OCI-LY7 (cell line): ENCODE data around the gene C1GALT1. TPM values are rescaled to one million over a fixed set of nuclear protein-coding genes. Genes with fewer than 3 reads are reported as not detected.

Source experiments
- BruUV-seq: library from RNA; stranded (reverse); fragments of 400-500 nt; replicated peaks from 2 replicates; lab custom pipeline; 2021; lab: Mats Ljungman, UMichigan
- CTCF ChIA-PET: fragments of 300-600 bp; sonication (Branson Sonifier 250); formaldehyde crosslinking; loops from one replicate; lab custom pipeline; 2022; ENCODE audit warnings: antibody characterized with exemption; ENCODE audit not compliant: unreplicated experiment; lab: Charles Lee
- POLR2A ChIA-PET: fragments of 300-600 bp; sonication (Branson Sonifier 250); formaldehyde crosslinking; loops from one replicate; lab custom pipeline; 2022; ENCODE audit warnings: antibody characterized with exemption; lab: Charles Lee
- DNase-seq: peaks from one replicate; pipeline ENCODE4 v3.0.0-alpha.2; 2015; ENCODE audit warnings: low spot score
- H2AFZ ChIP-seq: fragments of 200-600 bp; sonication (generic), shearing (Covaris generic); 2 replicates; pipeline ENCODE4 v1.6.1; 2014; ENCODE audit warnings: mild to moderate bottlenecking, antibody characterized with exemption, low read length, moderate library complexity
- H3K27ac ChIP-seq: fragments of 200-600 bp; sonication (generic); 2 replicates; pipeline ENCODE4 v1.5.1; 2014; ENCODE audit warnings: mixed run types, low read depth, mild to moderate bottlenecking, moderate library complexity, low read length, inconsistent platforms; ENCODE audit not compliant: poor library complexity, severe bottlenecking
- H3K36me3 ChIP-seq: fragments of 200-600 bp; sonication (generic); 2 replicates; pipeline ENCODE4 v1.6.1; 2014; ENCODE audit warnings: mild to moderate bottlenecking, antibody characterized with exemption, low read length, moderate library complexity, mixed read lengths; ENCODE audit not compliant: insufficient read depth
- H3K4me1 ChIP-seq: fragments of 200-600 bp; sonication (generic); 2 replicates; pipeline ENCODE4 v1.5.1; 2014; ENCODE audit warnings: mild to moderate bottlenecking, low read length; ENCODE audit not compliant: insufficient read depth, poor library complexity, severe bottlenecking
- H3K4me2 ChIP-seq: fragments of 200-600 bp; sonication (generic); 2 replicates; pipeline ENCODE4 v1.6.1; 2014; ENCODE audit warnings: mild to moderate bottlenecking, low read length
- H3K4me3 ChIP-seq: fragments of 200-600 bp; sonication (generic); 2 replicates; pipeline ENCODE4 v1.5.1; 2014; ENCODE audit warnings: mild to moderate bottlenecking, low read depth, low read length; ENCODE audit not compliant: poor library complexity, severe bottlenecking
- H3K79me2 ChIP-seq: fragments of 200-600 bp; sonication (generic); 2 replicates; pipeline ENCODE4 v1.6.1; 2016; ENCODE audit warnings: low read depth, mild to moderate bottlenecking, low read length, moderate library complexity, mixed read lengths; ENCODE audit not compliant: insufficient read depth
- H3K9me2 ChIP-seq: fragments of 200-600 bp; sonication (generic); 2 replicates; pipeline ENCODE4 v1.6.1; 2016; ENCODE audit warnings: mild to moderate bottlenecking, low read length, mixed read lengths; ENCODE audit not compliant: insufficient read depth
- H3K9me3 ChIP-seq: fragments of 200-600 bp; sonication (generic); 2 replicates; pipeline ENCODE4 v1.6.1; 2014; ENCODE audit warnings: mild to moderate bottlenecking, mixed run types, low read length, mixed read lengths
- H4K20me1 ChIP-seq: fragments of 200-600 bp; sonication (generic); 2 replicates; pipeline ENCODE4 v1.6.1; 2014; ENCODE audit warnings: mild to moderate bottlenecking, antibody characterized with exemption, low read length, moderate library complexity, mixed read lengths; ENCODE audit not compliant: insufficient read depth
- EZH2phosphoT487 ChIP-seq: fragments of 200-600 bp; sonication (generic); IDR thresholded peaks from 2 replicates; pipeline ENCODE4 v1.6.1; 2018; ENCODE audit warnings: low read depth, borderline replicate concordance, mild to moderate bottlenecking, mixed run types, antibody characterized with exemption, low read length, moderate library complexity, mixed read lengths
- intact Hi-C: fragments of 100-400 bp; cut with micrococcal nuclease; formaldehyde crosslinking; loops from one replicate; pipeline ENCODE4 v1.10.0; 2022; ENCODE audit not compliant: unreplicated experiment
- total RNA-seq, 2 experiments: library from RNA; depleted of rRNA in 1 of 2; stranded (reverse); fragments of >200 nt in 1 of 2; shearing (Covaris generic) in 1 of 2; gene quantifications; 2 replicates each; pipeline ENCODE4 v1.2.3, GENCODE V29; 2014 to 2022
- TF ChIP-seq, protein P1 (sequence below): fragments of 200-600 bp; sonication (generic); conservative IDR thresholded peaks from 2 replicates; pipeline ENCODE4 v1.5.1; 2014; ENCODE audit warnings: mild to moderate bottlenecking, antibody characterized with exemption, low read length, moderate library complexity, mixed read lengths

C1GALT1 gene
- total RNA-seq, 2 experiments from 2014 or later = 18.9 to 31.6 TPM

DNA sequence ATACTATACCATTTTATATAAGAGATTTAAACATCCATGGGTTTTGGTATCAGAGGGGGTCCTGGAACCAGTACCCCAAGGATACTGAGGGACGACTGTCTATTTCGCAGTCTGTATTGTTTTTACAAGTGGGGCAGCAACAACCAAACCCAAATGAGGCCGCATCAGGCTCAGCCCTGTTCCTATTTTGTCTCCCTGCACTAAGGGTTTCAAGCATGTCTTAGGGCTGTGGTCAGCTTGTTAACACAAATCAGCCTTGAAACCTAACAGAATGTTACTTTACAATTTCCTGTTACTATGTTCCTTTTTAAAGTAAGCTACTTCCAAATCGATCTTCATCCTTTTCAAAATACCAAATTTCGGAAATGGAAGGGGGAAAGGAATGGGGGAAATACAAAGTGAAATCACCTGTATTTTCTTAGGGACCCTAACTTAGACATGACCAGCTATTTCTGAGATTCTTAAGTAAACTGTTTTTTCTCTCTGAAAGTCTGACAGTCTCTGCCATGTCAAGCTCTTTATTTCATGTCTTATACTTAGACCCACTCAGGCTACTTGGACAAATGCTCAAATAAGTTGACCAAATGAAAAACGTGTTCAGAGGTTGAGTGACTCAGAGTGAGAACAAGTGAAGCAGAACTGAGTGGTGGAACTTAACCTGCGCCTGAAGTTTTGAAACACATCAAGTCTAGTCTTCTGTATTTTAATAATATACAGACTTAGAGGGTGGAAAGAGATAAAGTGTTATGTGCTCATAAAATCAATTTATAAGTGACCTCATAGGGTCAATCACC is 75.8 kb downstream of the C1GALT1 start:
- TF ChIP-seq EZH2phosphoT487 = no peak
- Histone ChIP-seq H3K9me2 (no peaks in the 10 kb centered on the region), H3K9me3 (peaks cover 22% of the 10 kb centered on the region), H3K4me2 (peak overlapping the region; percentile 75), H3K4me1 (peaks cover 44% of the 10 kb centered on the region), H2AFZ (peak overlapping the region; percentile 39; the same call in 1 of the 2 replicates), H3K27ac (peak overlapping the region; percentile 86), H3K4me3 (peak overlapping the region; percentile 65), H4K20me1 (no peaks in the 10 kb centered on the region), H3K79me2 (peaks cover 2% of the 10 kb centered on the region; the same call in 1 of the 2 replicates), H3K36me3 (peaks cover 30% of the 10 kb centered on the region)
- CTCF ChIA-PET = no interaction called here
- intact Hi-C loops = loop anchor here (2.0 to 10.0 kb wide), 5 partner anchors 75 to 714 kb away; partner anchors contain the start of genes C1GALT1, MIOS and UMAD1
- BruUV-seq = no TSS peak
- POLR2A ChIA-PET = interaction anchor here (0.6 to 2.3 kb wide), 7 partner anchors 9 to 739 kb away, joined by 3 to 8 read pairs (median 5); partner anchors contain the start of gene C1GALT1
- DNase-seq = peak; percentile 60

DNA sequence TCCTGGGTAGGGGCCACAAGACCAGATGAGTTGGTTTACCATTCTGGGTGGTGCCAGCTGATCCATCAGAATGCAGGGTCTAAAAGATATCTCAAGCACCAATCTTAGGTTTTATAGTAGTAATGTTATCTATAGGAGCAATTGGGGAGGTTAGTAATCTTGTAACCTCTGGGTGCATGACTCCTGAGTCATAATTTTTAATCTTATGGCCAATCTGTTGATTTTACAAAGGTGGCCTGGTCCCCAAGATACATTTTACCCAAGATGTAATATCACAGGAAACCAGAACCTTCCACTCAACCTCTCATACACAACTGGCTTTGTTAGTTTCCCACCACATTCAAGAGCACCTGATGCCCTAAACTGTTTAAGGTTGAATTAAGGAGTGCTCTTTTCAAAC is 79.5 kb downstream of the C1GALT1 start:
- Histone ChIP-seq H2AFZ (no peak overlapping the region), H3K4me1 (peaks cover 23% of the 10 kb centered on the region), H3K4me2 (no peak overlapping the region), H3K79me2 (no peaks in the 10 kb centered on the region), H3K9me2 (no peaks in the 10 kb centered on the region), H3K36me3 (peaks cover 16% of the 10 kb centered on the region), H4K20me1 (no peaks in the 10 kb centered on the region), H3K9me3 (peaks cover 22% of the 10 kb centered on the region), H3K27ac (no peak overlapping the region), H3K4me3 (no peak overlapping the region)
- POLR2A ChIA-PET = interaction anchor here (0.7 kb wide), 1 partner anchor 827 kb away, joined by 3 read pairs; no protein-coding TSS in a partner anchor
- intact Hi-C loops = no loop called here
- no peak for DNase-seq
- CTCF ChIA-PET = no interaction called here
- no TSS peak for BruUV-seq
- TF ChIP-seq, protein P1, sequence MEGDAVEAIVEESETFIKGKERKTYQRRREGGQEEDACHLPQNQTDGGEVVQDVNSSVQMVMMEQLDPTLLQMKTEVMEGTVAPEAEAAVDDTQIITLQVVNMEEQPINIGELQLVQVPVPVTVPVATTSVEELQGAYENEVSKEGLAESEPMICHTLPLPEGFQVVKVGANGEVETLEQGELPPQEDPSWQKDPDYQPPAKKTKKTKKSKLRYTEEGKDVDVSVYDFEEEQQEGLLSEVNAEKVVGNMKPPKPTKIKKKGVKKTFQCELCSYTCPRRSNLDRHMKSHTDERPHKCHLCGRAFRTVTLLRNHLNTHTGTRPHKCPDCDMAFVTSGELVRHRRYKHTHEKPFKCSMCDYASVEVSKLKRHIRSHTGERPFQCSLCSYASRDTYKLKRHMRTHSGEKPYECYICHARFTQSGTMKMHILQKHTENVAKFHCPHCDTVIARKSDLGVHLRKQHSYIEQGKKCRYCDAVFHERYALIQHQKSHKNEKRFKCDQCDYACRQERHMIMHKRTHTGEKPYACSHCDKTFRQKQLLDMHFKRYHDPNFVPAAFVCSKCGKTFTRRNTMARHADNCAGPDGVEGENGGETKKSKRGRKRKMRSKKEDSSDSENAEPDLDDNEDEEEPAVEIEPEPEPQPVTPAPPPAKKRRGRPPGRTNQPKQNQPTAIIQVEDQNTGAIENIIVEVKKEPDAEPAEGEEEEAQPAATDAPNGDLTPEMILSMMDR = no peak
- TF ChIP-seq EZH2phosphoT487 = no peak

DNA sequence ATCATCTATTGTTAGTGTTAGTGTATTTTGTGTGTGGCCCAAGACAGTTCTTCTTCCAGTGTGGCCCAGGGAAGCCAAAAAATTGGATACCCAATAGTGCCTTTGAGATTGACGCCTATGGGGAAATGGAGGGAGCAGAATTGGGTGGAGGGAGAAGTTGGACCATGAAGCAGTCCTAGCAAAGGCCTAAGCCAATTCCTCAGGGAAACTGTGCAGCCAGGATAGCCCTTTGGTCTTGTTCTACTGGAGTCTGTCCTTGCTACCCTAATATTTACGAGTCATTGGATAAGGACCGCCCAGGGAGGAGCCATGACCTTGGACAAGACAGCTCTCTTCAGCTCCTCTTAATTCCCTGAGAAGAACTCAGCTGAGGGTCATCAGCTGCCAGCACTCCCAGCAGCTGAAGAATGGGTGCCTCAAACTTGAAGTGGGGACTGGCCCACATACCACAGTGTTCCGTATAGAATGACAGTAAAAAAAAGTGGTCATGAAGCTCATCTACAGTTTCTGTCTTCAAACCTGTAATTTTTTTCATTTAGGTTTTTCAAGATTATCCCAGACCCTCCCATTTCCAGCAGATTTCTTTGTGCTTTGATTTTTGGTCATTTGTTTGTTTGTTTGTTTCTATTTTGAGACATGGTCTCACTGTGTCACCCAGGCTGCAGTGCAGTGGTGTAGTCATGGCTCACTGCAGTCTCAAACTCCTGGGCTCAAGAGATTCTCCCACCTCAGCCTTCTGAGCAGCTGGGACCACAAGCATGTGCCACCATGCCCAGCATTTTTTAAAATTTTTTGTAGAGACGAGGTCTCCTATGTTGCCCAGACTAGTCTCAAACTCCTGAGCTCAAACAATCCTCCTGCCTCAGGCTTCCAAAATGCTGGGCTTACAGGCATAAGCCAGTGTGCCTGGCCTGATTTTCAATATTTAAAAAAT is 81.2 kb downstream of the C1GALT1 start:
- Histone ChIP-seq H3K27ac (no peak overlapping the region), H3K4me3 (no peak overlapping the region), H3K36me3 (peaks cover 16% of the 10 kb centered on the region), H3K9me3 (peaks cover 22% of the 10 kb centered on the region), H3K4me1 (peaks cover 6% of the 10 kb centered on the region), H3K9me2 (no peaks in the 10 kb centered on the region), H4K20me1 (no peaks in the 10 kb centered on the region), H2AFZ (no peak overlapping the region), H3K4me2 (no peak overlapping the region), H3K79me2 (no peaks in the 10 kb centered on the region)
- intact Hi-C loops = no loop called here
- CTCF ChIA-PET = no interaction called here
- TF ChIP-seq, protein P1 = no peak
- no peak for TF ChIP-seq EZH2phosphoT487
- DNase-seq = no peak
- POLR2A ChIA-PET = interaction anchor here (0.6 to 1.2 kb wide), 7 partner anchors 10 to 1051 kb away, joined by 3 to 5 read pairs (median 3); no protein-coding TSS in a partner anchor
- BruUV-seq = no TSS peak
